IPS-18c (cell line): ENCODE data around the gene OTUD4.

Source experiments
- H3K4me3 ChIP-seq: 2 replicates; pipeline ENCODE4 v1.7.0; 2013; ENCODE audit warnings: low read depth, mild to moderate bottlenecking, low read length, moderate library complexity; ENCODE audit not compliant: insufficient read depth
- H3K9me3 ChIP-seq: one replicate; pipeline ENCODE4 v1.6.1; 2013; ENCODE audit warnings: mild to moderate bottlenecking, low read length, moderate library complexity; ENCODE audit not compliant: control insufficient read depth, insufficient read depth

The OTUD4 gene

GRCh38 chr4:145093638-145094037 is 86.8 kb downstream of the OTUD4 start:
- H3K4me3 ChIP-seq, result no peak overlapping the region
- H3K9me3 ChIP-seq, result no peaks in the 10 kb centered on the region

GRCh38 chr4:145090380-145090779 is 90.0 kb downstream of the OTUD4 start:
- Histone ChIP-seq H3K4me3 (no peak overlapping the region), H3K9me3 (no peaks in the 10 kb centered on the region)

GRCh38 chr4:145083891-145084605 is 96.3 kb downstream of the OTUD4 start:
- H3K9me3 ChIP-seq, result no peaks in the 10 kb centered on the region
- H3K4me3 ChIP-seq, result no peak overlapping the region
